ENCODE data around the gene ZCCHC8.
"Not testable (repeated sequence)": the region's sequence is repeated elsewhere in the genome, so short reads cannot be mapped to it uniquely, and the experiment has no call there.

- TF ChIP-seq POLR2A (IDR thresholded peaks at IDR 0.05; ENCODE audit: low read length); GATA1 (IDR thresholded peaks at IDR 0.05; ENCODE audit: low read depth, low read length): not testable (repeated sequence)
Observed at GRCh38 chr12:122493222-122493621, 7.5 kb downstream of the ZCCHC8 start.

All from erythroblast (primary cell).